Head of caudate nucleus (tissue), 42 donors: ENCODE data around the gene FBXO31.
A peak's percentile ranks its signal among the peaks of the same experiment; 100 is the strongest.

ENCODE experiments used
- DNase-seq, 42 donors: peaks; one replicate each; pipeline versions ENCODE4 v3.0.0 to v3.0.0-alpha.2; 2020 to 2021; ENCODE audit warnings: mixed read lengths in 7 of 42
- intact Hi-C: fragments of 100-400 bp; cut with DNase I; formaldehyde crosslinking; loops from one replicate; pipeline ENCODE4 v1.15.0; 2022

Gene FBXO31, protein sequence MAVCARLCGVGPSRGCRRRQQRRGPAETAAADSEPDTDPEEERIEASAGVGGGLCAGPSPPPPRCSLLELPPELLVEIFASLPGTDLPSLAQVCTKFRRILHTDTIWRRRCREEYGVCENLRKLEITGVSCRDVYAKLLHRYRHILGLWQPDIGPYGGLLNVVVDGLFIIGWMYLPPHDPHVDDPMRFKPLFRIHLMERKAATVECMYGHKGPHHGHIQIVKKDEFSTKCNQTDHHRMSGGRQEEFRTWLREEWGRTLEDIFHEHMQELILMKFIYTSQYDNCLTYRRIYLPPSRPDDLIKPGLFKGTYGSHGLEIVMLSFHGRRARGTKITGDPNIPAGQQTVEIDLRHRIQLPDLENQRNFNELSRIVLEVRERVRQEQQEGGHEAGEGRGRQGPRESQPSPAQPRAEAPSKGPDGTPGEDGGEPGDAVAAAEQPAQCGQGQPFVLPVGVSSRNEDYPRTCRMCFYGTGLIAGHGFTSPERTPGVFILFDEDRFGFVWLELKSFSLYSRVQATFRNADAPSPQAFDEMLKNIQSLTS

DNA sequence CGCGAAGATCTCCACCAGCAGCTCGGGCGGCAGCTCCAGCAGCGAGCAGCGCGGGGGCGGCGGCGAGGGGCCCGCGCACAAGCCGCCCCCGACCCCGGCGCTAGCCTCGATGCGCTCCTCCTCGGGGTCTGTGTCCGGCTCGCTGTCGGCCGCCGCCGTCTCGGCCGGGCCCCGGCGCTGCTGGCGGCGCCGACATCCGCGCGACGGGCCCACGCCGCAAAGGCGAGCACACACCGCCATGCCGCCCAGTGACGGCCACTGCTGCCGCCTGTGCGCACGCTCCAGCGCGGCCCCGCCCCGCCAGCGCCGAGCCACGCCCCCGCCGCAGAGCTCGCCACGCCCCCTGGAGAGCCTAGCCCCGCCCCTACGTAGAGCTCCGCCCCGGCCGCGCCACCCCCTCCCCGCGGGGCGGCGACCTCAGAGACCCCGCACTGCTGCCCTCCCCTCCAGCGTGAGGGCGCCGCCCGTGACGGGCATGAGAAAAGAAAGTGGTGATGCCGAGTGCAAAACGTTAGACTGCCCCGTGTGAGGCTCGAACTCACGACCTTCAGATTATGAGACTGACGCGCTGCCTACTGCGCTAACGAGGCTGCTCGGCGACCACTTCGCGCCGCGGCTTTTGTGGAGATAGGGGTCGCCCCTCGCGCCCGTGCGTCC, at the start of gene FBXO31:
Gene FBXO31 (minus strand): TSS at position 272 of the 657 bp plus-strand sequence. CDS start 32 bp downstream, at position 240.
- peak; percentile 71 to 97 (median 94) for DNase-seq
- intact Hi-C loops: loop anchor here (5.0 to 10.0 kb wide), 2 partner anchors 66 to 829 kb away; partner anchors contain the start of genes C16orf95 and MTHFSD

DNA sequence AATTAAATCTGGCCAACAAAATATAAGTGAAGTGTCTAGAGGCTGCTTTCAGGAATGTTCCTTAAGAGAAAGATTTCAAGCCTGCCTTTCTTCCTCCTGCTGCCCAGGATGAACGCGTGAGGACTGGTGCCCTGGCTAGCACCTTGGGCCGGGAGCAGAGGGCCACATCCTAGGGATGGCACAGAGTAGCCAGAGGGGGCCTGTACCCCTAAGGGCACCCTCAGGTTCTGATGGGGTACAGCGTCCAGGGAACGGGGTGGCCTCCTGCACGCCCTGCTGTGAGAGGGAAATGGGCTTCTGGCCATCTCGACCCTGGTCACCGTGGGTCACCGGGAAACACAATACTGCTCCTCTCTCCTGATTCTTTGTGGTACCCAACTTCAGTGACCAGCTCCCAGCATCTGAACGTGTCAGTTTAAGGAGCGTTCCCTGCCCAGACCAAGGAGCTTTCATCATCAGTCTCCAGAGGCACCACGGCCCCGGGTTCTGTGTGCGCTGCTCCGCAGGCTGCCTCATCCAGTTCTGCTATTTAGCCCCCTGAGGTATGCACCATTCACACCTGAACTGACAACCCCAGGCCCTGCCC, 48.8 kb upstream of the FBXO31 start:
- intact Hi-C loops: no loop called here
- DNase-seq: no peak

DNA sequence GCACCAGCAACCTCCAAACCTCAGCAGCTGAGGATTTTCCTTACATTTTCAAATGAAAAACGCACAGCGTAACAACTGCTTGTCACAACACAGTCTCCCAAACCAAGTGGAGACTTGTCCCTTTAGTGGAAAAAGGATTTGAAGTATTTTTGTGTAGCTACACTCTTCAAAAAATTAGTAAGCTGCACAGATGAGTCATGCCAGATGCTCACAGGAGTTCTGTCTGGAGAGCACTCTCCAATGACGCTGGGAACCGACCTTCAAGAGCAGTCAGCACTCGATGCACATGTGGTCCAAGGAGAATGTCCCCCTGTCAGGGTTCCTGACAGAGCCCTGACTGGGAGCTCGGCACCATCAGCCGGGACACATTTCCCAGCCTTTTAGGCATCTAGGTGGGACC, 48.4 kb upstream of the FBXO31 start:
- intact Hi-C loops: no loop called here
- DNase-seq: peak in 2 of 42 donors; percentile 33 to 61

DNA sequence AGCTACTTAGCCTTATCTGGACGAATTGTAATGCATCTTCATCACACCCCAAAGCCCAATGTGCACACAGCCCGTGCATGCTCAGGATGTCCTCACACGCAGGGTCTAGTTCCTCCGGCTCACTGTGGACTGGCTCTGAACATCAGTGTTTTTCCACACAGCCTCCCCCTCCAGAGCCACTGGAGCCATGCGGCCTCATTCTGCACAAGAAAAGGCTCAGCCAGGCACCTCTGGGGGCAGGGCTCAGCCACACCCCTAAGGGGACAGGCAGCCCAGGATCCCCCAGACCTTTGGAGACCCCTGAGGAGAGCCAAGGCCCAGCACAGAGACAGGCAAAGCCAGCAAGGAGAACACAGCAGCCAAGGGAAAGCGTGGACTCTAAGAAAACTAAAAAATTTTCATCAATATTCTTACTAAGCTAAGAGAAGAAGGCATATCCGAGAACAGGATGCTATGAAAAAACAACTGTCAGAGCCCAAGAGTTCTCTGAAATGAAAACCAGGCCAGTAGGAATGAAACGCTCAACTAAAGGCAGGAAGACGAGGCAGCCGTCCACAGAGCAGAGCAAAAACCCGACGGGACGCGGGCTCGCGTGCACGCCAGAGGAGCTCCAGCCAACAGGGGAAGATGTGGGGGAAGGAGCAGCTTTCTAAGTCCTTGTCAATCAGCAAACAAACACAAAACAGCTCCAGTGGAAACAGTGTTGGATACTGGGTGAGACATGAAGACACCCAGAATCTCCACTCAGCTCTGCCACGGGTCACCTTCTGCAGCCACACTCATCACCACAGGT, 43.0 kb upstream of the FBXO31 start:
- intact Hi-C loops: no loop called here
- DNase-seq: peak in 3 of 42 donors; percentile 6 to 10 (median 9)

DNA sequence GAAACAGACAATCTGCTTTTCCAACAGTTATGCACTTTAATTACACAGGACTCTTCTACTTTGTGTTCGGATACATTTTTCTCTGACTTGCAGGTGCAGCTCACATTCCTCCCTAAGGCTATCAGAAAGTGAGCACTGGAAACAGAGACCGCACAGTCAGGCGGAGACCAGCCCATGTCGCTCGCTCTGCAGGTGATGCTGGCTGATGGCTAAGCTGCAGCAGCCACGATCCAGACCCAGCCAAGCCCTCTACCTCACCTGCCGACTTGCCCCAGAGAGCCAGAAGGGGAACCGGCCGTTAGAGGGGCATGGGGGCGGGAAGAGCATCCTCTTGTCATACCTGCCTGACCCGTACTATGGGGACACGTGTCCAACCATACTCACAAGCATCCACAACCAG, 42.4 kb upstream of the FBXO31 start:
- intact Hi-C loops: no loop called here
- DNase-seq: peak in 2 of 42 donors; percentile 5 to 8

DNA sequence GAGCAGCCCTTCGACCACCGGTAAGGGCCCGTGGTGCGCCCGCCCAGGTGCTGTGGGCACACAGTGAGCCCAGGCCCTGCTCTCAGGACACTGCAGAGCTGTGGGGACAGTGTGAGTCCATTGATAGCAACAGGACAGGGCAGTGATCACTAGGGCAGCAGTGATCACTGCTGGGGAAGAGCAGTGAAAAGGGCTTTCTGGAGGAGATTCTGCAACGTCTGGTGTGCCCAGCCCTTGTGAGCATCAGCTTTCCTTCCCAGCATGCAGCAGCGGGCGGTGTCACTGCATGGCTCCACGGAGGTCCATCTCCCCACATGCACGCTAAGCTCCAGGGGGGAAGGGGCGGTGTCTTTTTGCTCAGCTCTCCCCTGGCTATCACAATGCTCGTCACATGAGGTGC, 40.7 kb upstream of the FBXO31 start:
- intact Hi-C loops: no loop called here
- DNase-seq: peak in 1 of 42 donors; percentile 8

DNA sequence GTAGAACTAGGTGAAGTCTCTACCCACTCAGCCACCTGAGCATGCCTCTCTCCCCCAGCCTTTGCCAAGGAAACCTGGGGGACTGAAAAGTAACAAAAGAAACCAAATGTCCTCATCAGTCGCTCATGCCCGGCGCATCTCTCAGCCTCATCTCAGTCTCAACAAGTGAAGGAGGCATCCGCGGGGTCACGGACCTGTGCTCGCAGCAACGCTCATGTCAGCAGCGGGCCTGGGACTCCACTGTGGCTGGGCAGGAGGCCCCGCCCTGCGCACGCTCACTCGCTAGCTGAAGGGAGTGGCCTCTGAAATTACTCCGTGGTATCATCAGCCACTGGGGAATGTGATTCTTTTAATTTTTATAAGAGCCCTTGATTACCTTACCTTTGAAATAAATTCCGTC, 39.9 kb upstream of the FBXO31 start:
- DNase-seq: peak in 3 of 42 donors; percentile 3 to 12 (median 10)
- intact Hi-C loops: no loop called here

DNA sequence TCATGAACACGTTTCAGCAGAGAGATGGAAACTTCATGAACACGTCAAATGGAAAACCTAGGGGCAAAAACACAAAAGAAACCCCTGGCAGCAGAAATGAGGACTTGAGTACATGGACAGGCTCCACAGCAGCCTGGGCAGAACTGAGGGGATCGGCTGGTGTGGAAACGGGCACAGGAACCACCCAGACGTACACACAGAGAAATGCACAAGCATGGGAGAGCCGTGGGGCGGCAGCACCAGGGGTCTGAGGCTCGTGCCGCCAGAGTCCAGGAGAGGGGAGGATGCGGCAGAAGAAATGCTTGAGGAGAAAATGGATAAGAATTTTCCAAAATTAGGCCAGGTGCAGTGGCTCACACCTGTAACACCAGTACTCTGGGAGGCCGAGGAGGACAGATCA, 38.5 kb upstream of the FBXO31 start:
- DNase-seq: peak in 3 of 42 donors; percentile 3 to 8 (median 5)
- intact Hi-C loops: no loop called here

DNA sequence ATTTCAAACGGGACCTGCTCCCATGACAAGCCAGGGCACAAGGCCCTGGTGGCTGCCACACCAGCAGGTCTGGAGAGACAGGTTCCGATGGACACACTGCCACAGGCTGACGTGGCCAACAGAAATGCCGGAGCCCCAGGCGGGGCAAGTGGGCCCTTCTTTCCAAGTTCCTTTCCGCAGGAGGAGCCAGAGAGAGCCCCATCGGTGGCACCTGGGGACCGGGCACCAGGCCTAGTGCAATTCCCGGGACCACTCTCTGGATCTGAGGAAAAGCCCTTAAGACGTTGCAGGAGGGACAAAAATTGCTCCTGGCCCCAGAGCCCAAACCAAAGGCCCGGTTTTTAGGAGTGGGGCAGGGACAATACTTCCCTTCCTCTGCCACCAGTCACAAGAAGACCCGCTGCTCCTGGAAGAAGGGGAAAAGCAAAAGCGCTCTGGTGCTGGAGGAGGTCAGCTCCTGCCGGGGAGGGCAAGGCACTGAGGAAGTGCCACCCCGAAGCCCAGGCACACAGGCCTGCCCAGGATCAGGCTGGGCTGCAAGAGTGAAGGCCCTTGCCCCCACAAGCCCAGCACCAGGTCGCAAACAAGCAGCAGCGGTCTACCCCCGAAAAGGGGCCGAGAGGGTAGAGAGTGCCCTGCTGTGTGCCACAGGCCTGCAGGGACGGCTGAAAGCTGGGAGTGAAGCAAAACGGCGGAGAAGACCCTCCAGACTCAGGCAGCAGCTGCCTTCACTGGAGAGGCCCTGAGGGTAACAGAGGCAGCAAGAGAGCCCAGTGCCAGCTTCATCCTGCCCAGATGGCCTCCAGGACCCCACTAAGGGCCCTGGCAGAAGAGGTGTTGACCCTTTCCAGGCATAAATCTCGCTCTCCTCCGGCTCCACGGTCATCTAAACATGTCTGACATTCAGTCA, 37.7 kb upstream of the FBXO31 start:
- intact Hi-C loops: no loop called here

DNA sequence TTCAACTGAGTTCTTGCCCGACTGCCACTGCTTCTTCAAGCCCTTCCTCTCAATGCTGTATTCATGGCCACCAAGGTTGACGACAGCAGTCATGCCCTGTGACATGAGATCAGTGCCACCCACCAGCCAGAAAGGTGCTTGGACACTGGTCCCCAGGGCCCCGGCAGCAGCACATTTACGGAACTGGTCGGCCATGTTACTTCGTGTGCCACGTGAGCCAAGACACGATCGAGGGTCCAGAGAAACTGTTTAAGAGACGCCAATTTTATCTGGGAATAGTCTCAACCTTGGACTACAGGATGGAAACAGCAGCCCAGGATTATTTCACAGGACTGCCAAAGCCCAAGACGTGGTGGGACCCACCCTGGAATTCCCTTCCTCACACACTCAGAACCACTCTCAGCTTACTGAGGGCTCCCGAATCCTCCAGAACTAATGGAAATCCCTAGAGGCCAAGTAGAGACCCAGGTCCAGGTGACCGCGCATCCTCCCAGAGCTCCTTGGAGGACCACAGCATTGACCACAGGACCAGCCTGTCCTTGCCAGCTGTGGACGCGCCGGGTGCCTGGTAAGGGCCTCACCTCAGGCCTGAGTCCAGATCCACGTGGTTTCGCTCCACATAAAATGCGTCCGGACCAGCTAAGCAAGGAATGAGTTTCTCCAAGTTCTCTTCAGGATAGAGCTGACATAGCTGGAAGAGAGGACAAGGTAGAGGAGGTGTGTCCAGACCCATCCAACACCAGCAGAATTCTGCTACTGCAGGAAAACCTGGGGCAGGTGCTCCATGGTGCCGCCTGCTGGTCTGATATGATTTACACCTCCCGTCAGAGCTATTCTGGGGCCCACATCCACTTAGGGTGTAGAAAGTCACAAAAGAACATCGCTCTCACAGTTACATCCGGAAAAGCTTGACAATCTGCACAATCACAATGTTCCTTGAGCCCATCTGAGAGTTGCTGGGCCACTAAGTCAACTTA, 36.7 kb upstream of the FBXO31 start:
- peak in 2 of 42 donors; percentile 5 to 6 for DNase-seq
- intact Hi-C loops: no loop called here

More for the DNA sequence above, 37.7 kb upstream of the FBXO31 start:
- peak in 3 of 42 donors; percentile 5 to 15 (median 6) for DNase-seq

DNA sequence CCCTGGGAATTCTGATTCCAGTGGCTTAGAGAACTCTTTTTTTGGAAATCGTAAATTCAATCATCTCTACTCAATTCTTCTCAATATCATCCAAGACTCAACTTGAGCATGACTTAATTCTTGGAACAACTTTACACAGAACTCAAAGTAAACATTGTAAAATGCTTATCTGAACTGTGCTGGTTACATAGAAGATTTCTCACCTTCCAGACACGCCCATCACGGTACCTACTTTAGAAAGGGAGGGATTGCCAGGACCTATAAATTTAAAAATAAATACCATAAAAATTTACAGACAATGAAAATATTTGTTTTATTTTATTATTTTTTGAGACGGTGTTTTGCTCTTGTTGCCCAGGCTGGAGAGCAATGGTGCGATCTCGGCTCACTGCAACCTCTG, 35.1 kb upstream of the FBXO31 start:
- intact Hi-C loops: no loop called here
- DNase-seq: peak in 1 of 42 donors; percentile 2

DNA sequence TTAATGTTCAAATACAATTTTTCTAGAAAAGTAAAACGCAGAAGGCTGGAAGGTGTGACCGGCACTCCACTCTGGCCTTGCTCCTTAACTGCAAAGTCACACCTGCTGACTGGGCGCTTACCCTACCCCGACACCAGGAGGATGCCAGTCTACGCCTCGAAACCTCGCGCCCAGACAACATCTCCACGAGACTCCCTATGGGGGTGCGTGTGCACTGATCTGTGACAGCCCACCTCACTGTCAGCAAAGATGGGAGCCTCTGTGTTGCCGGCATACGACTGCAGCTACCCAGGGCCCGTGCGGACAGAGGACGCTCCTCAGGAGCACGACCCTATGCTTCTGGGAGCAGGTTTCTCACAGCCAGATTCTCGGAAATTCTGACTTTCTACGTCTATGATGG, 34.6 kb upstream of the FBXO31 start:
- peak in 5 of 42 donors; percentile 2 to 30 (median 11) for DNase-seq

DNA sequence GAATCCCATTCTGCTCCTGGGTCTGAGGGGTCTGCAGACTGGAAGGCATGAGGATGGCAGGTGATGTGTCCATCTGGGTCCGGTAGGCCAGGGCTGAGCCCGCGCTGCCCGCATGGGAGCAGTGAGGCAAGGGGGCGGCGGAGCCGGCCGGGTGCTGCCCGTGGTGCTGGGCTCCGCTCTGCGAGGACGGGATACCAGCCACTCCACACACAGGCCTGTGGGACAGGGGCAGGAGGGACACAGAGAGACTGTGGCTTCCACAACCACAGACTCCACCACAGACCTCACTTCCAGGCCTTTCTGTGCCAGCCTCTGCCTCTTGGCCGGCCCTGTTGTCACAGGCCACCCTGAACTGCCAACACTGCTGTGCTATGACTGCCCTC, 33.9 kb upstream of the FBXO31 start:
- intact Hi-C loops: no loop called here
- peak in 6 of 42 donors; percentile 2 to 21 (median 7) for DNase-seq

More for the DNA sequence above, 34.6 kb upstream of the FBXO31 start:
- intact Hi-C loops: no loop called here

DNA sequence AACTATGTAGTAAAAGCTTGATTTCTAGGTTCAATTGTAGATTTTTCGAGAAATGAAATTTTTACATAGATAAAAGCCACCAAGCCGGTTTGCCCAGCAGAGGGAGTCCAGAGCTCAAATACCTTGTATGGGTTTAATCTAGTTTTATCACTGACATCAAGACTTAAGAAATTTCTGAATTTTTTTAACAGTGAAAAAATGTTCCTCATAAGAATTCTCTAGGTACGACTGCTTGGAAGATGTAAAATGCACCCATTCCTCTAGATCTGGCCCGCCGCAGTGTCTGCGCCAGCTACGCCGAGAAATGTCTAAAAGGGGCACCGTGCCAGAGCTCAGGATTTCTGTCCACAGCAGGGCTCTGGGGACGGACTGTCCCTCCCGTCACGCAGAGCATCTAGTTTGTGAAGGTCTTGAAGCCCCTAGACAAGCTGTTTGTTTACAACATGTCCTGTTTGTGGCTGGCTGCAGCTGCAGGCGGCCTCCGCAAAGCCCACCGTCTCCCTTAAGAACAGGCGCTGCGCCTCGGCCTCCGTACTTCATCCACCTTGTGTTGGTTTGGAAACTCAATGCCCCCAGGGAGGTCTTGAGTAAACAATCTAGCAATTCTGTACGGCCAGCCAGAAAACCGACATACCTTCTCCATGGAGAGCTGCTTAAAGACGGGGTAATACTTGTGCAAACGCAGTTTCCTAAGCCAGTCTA, 33.4 kb upstream of the FBXO31 start:
- intact Hi-C loops: no loop called here
- peak in 31 of 42 donors; percentile 24 to 77 (median 51) for DNase-seq

DNA sequence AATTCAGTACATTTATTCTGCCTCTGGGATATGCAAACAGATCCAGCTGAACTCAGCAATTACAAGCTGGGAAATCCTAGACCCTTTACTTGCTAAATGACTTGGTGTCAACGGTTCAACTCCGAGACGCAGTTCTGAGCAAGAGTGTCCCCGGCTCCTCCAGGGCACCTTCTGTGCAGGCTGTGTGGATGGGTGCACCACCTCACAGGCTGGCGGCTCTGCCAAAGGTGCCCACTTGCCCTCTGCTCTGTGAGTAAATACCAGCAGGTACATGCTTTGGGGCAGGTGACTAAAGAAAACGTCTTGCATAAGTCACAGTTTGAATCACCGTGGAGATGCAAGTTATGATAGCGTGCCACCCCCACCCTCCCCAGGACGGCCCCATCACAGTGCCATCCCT, 31.9 kb upstream of the FBXO31 start:
- intact Hi-C loops: no loop called here
- DNase-seq: peak in 5 of 42 donors; percentile 9 to 20 (median 13)

DNA sequence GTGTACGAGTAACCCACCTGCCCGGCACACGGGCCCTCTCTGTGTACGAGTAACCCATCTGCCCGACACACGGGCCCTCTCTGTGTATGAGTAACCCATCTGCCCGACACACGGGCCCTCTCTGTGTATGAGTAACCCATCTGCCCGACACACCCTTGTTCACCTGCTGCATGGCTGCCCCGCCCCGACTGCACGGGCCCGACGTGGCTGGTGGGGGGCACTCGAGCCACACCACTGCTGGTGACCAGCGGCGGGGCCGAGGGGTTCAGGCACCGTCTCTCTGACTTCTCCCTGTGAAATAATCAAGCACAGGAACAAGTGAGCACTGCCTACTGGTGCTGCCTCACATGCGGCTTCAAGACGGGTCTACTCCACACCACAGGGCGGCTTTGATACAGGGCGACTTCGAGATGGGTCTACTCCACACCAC, 30.7 kb upstream of the FBXO31 start:
- peak in 3 of 42 donors; percentile 3 to 32 (median 13) for DNase-seq
- intact Hi-C loops: no loop called here
